Smooth muscle cell (in vitro differentiated cells): ENCODE data around the gene TOPBP1. TPM values are rescaled to one million over a fixed set of nuclear protein-coding genes. Genes with fewer than 3 reads are reported as not detected.

Experiments used
- DNase-seq: peaks from one replicate; lab custom pipeline; 2025; ENCODE audit not compliant: unreplicated experiment; lab: John Stamatoyannopoulos, UW
- H2AFZ ChIP-seq: fragments of 200-600 bp; sonication (generic); 2 replicates; pipeline ENCODE4 v1.6.0; 2016; ENCODE audit warnings: antibody characterized with exemption, low read depth, mild to moderate bottlenecking
- H3F3A ChIP-seq: fragments of 200-600 bp; sonication (generic); 2 replicates; pipeline ENCODE4 v1.6.0; 2017; ENCODE audit warnings: antibody characterized with exemption, low read depth
- H3K27ac ChIP-seq: fragments of 200-600 bp; sonication (generic); 2 replicates; pipeline ENCODE4 v1.5.1; 2016; ENCODE audit warnings: low read depth, mild to moderate bottlenecking
- H3K27me3 ChIP-seq: fragments of 200-600 bp; sonication (generic); 2 replicates; pipeline ENCODE4 v1.6.1; 2016; ENCODE audit warnings: low read depth, mild to moderate bottlenecking
- H3K36me3 ChIP-seq: fragments of 200-600 bp; sonication (generic); 2 replicates; pipeline ENCODE4 v1.5.1; 2016; ENCODE audit warnings: low read depth
- H3K4me1 ChIP-seq: fragments of 200-600 bp; sonication (generic); 2 replicates; pipeline ENCODE4 v1.5.1; 2016; ENCODE audit warnings: low read depth
- H3K4me2 ChIP-seq: fragments of 200-600 bp; sonication (generic); 2 replicates; pipeline ENCODE4 v1.6.0; 2016; ENCODE audit warnings: mild to moderate bottlenecking
- H3K4me3 ChIP-seq: fragments of 200-600 bp; sonication (generic); 2 replicates; pipeline ENCODE4 v1.5.1; 2016; ENCODE audit warnings: mild to moderate bottlenecking
- H3K79me2 ChIP-seq: fragments of 200-600 bp; sonication (generic); 2 replicates; pipeline ENCODE4 v1.6.0; 2016; ENCODE audit warnings: low read depth, mild to moderate bottlenecking
- H3K9ac ChIP-seq: fragments of 200-600 bp; sonication (generic); 2 replicates; pipeline ENCODE4 v1.6.0; 2016; ENCODE audit warnings: low read depth
- H3K9me3 ChIP-seq: fragments of 200-600 bp; sonication (generic); replicated peaks from 2 replicates; pipeline ENCODE4 v1.5.1; 2016; ENCODE audit warnings: low read depth
- H4K20me1 ChIP-seq: fragments of 200-600 bp; sonication (generic); 2 replicates; pipeline ENCODE4 v1.6.0; 2016; ENCODE audit warnings: low read depth
- WGBS: methylation state at CpG from one replicate; pipeline ENCODE4 v1.1.7; 2016; ENCODE audit warnings: low lambda C conversion rate; 5-methylcytosine and 5-hydroxymethylcytosine counted together
- polyA plus RNA-seq: library from polyadenylated mRNA; unstranded; fragments of >200 nt; fragmentation: Nextera tagmentation; extraction: Ambion mirVana; gene quantifications from 2 replicates; pipeline ENCODE4 v1.2.1, GENCODE V29; 2016
- total RNA-seq: library from RNA; depleted of rRNA; stranded (reverse); fragments of >200 nt; gene quantifications from 2 replicates; pipeline ENCODE4 v1.2.3, GENCODE V29; 2014
- TF ChIP-seq, protein P1 (sequence below): fragments of 200-600 bp; sonication (generic); IDR thresholded peaks from 2 replicates; pipeline ENCODE4 v1.5.1; 2017; ENCODE audit warnings: borderline replicate concordance, mild to moderate bottlenecking, antibody characterized with exemption; ENCODE audit not compliant: insufficient read depth, poor library complexity, severe bottlenecking

Gene TOPBP1
- total and polyA plus RNA-seq, 2 experiments from 2014 or later = 8.3 to 27.5 TPM

DNA sequence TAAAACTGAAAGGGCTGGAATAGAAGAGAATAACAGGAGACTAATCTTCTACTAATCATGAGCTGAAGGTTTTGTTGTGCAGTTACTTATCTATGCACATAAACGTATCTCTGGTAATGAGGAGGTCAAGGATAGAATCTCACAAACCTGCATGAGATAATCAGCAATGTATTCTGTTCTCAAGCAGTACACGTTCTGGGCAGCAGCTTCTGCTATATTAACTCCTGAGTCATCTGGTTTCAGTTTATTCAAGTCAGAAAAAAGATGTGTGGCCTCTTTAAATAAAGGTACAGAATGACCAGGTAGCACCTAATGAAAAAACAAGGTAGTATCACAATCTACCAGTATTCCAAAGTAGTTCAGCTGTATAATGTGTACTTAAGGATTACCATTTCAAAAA lies 53.4 kb downstream of the TOPBP1 start:
- 84% methylated on average over 2 of the region's 2 CpGs for WGBS
- Histone ChIP-seq H3K36me3 (peaks cover 31% of the 10 kb centered on the region), H3K4me1 (no peaks in the 10 kb centered on the region), H3K4me2 (no peak overlapping the region), H2AFZ (no peak overlapping the region), H3F3A (no peaks in the 10 kb centered on the region), H3K27me3 (no peaks in the 10 kb centered on the region), H3K9ac (no peak overlapping the region), H3K9me3 (no peaks in the 10 kb centered on the region), H4K20me1 (no peaks in the 10 kb centered on the region), H3K4me3 (no peak overlapping the region), H3K79me2 (no peaks in the 10 kb centered on the region), H3K27ac (no peak overlapping the region)
- TF ChIP-seq, protein P1, sequence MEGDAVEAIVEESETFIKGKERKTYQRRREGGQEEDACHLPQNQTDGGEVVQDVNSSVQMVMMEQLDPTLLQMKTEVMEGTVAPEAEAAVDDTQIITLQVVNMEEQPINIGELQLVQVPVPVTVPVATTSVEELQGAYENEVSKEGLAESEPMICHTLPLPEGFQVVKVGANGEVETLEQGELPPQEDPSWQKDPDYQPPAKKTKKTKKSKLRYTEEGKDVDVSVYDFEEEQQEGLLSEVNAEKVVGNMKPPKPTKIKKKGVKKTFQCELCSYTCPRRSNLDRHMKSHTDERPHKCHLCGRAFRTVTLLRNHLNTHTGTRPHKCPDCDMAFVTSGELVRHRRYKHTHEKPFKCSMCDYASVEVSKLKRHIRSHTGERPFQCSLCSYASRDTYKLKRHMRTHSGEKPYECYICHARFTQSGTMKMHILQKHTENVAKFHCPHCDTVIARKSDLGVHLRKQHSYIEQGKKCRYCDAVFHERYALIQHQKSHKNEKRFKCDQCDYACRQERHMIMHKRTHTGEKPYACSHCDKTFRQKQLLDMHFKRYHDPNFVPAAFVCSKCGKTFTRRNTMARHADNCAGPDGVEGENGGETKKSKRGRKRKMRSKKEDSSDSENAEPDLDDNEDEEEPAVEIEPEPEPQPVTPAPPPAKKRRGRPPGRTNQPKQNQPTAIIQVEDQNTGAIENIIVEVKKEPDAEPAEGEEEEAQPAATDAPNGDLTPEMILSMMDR = no peak
- no peak for DNase-seq

DNA sequence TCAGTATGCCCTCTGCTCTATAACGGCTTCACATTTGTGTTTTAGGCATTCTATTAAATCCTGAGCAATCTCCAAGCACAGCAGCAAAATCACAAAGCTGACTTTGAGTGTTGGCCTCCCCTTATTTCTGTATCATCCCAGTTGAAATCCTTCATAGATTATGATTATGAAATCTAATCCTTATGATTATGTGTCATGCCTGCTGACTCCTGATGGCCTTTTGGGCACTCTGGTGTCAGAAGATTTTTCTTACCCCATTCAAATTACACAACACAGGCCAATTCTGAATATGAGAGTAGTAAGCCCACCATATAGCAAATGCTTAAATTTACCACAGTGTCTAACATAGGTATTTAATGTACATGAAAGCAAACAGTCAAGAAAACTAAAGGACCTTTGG lies 53.9 kb downstream of the TOPBP1 start:
- no peaks in the 10 kb centered on the region for H3F3A ChIP-seq
- WGBS = 97% methylated on average over 1 of the region's 1 CpG
- H3K4me1 ChIP-seq = no peaks in the 10 kb centered on the region
- no peak overlapping the region for H3K4me2 ChIP-seq
- H3K27ac ChIP-seq = no peak overlapping the region
- no peaks in the 10 kb centered on the region for H4K20me1 ChIP-seq
- H2AFZ ChIP-seq = no peak overlapping the region
- peaks cover 31% of the 10 kb centered on the region for H3K36me3 ChIP-seq
- TF ChIP-seq, protein P1 = no peak
- no peaks in the 10 kb centered on the region for H3K9me3 ChIP-seq
- H3K79me2 ChIP-seq = no peaks in the 10 kb centered on the region
- no peak for DNase-seq
- H3K27me3 ChIP-seq = no peaks in the 10 kb centered on the region
- H3K9ac ChIP-seq = no peak overlapping the region
- H3K4me3 ChIP-seq = no peak overlapping the region

DNA sequence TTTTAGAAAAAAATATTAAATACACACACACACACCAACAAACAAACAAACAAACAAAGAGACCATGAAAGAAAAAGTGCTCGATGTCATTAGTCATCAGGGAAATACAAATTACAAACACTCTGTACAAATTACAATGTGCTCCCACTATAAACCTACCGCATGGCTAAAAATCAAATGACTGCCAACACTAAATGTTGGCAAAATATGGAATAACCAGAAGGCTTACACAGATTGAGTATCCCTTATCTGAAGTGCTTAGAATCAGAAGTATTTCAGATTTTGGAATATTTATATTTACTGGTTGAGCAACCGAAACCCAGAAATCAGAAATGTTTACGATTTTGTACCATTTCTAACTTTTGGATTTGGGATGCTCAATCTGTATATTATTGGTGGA lies 54.8 kb downstream of the TOPBP1 start:
- no peaks in the 10 kb centered on the region for H3K4me1 ChIP-seq
- peaks cover 26% of the 10 kb centered on the region for H3K36me3 ChIP-seq
- no peak overlapping the region for H3K4me2 ChIP-seq
- TF ChIP-seq, protein P1 = no peak
- H3K9me3 ChIP-seq = no peaks in the 10 kb centered on the region
- no peak overlapping the region for H3K9ac ChIP-seq
- H3F3A ChIP-seq = no peaks in the 10 kb centered on the region
- 98% methylated on average over 4 of the region's 4 CpGs for whole genome bisulfite sequencing
- no peak overlapping the region for H3K27ac ChIP-seq
- no peaks in the 10 kb centered on the region for H4K20me1 ChIP-seq
- DNase-seq = no peak
- H3K79me2 ChIP-seq = no peaks in the 10 kb centered on the region
- no peak overlapping the region for H2AFZ ChIP-seq
- H3K4me3 ChIP-seq = no peak overlapping the region
- H3K27me3 ChIP-seq = no peaks in the 10 kb centered on the region

- no peak for DNase-seq
- no peak overlapping the region for H2AFZ ChIP-seq
- no peak overlapping the region for H3K9ac ChIP-seq
- no peaks in the 10 kb centered on the region for H4K20me1 ChIP-seq
- H3K4me3 ChIP-seq = no peak overlapping the region
- no peaks in the 10 kb centered on the region for H3F3A ChIP-seq
- H3K36me3 ChIP-seq = peaks cover 21% of the 10 kb centered on the region
- H3K27ac ChIP-seq = no peak overlapping the region
- H3K4me2 ChIP-seq = no peak overlapping the region
- WGBS = 89% methylated on average over 1 of the region's 1 CpG
- no peaks in the 10 kb centered on the region for H3K27me3 ChIP-seq
- H3K4me1 ChIP-seq = no peaks in the 10 kb centered on the region
- no peaks in the 10 kb centered on the region for H3K9me3 ChIP-seq
- TF ChIP-seq, protein P1 = no peak
- no peaks in the 10 kb centered on the region for H3K79me2 ChIP-seq
Observed at GRCh38 chr3:133606342-133606741, 55.4 kb downstream of the TOPBP1 start.
